Measurements from ENCODE around the gene CRELD2. TPM values are rescaled to one million over a fixed set of nuclear protein-coding genes. Genes with fewer than 3 reads are reported as not detected.
A peak's percentile ranks its signal among the peaks of the same experiment; 100 is the strongest.
"Not testable (repeated sequence)": the region's sequence is repeated elsewhere in the genome, so short reads cannot be mapped to it uniquely, and the experiment has no call there.

The CRELD2 gene
- total RNA-seq, 1 donor from 2014 or later, result 43.8 TPM

DNA sequence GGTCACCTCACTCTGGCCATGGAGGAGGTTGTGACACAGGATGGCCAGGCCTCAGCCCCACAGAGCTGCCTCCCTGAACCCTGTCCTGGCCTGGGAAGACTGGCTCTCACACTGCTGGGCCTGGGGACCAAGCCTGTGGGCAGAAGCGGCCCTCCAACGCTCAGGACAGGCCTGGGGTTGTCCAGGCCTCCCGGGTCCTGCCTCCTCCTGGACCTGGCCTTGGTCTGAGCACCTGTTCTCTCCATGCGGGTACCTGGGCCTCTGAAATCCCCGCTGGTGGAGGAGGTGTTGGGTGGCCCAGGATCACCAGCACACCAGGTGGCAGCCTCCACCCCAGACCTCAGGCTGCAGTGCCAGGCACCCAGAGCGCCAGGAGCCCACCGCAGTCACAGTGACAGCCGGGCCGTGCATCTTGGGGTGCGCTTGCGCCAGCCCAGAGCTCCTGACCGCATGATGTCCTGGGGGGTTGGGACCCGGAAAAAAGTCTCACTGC is 26.0 kb downstream of the CRELD2 start:
- DNase-seq (ENCODE audit: low read depth, low spot score), result no peak
- Mint-ChIP-seq H3K36me3 (ENCODE audit: low read depth) (no peaks in the 10 kb centered on the region), H3K4me3 (no peak overlapping the region), H3K27me3 (ENCODE audit: low read depth) (no peaks in the 10 kb centered on the region), H3K9me3 (no peaks in the 10 kb centered on the region), H3K4me1 (peaks cover 16% of the 10 kb centered on the region), H3K27ac (ENCODE audit: unreplicated experiment) (no peak overlapping the region)
- TF ChIP-seq, protein P1, sequence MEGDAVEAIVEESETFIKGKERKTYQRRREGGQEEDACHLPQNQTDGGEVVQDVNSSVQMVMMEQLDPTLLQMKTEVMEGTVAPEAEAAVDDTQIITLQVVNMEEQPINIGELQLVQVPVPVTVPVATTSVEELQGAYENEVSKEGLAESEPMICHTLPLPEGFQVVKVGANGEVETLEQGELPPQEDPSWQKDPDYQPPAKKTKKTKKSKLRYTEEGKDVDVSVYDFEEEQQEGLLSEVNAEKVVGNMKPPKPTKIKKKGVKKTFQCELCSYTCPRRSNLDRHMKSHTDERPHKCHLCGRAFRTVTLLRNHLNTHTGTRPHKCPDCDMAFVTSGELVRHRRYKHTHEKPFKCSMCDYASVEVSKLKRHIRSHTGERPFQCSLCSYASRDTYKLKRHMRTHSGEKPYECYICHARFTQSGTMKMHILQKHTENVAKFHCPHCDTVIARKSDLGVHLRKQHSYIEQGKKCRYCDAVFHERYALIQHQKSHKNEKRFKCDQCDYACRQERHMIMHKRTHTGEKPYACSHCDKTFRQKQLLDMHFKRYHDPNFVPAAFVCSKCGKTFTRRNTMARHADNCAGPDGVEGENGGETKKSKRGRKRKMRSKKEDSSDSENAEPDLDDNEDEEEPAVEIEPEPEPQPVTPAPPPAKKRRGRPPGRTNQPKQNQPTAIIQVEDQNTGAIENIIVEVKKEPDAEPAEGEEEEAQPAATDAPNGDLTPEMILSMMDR (conservative IDR thresholded peaks at IDR 0.05), result no peak

DNA sequence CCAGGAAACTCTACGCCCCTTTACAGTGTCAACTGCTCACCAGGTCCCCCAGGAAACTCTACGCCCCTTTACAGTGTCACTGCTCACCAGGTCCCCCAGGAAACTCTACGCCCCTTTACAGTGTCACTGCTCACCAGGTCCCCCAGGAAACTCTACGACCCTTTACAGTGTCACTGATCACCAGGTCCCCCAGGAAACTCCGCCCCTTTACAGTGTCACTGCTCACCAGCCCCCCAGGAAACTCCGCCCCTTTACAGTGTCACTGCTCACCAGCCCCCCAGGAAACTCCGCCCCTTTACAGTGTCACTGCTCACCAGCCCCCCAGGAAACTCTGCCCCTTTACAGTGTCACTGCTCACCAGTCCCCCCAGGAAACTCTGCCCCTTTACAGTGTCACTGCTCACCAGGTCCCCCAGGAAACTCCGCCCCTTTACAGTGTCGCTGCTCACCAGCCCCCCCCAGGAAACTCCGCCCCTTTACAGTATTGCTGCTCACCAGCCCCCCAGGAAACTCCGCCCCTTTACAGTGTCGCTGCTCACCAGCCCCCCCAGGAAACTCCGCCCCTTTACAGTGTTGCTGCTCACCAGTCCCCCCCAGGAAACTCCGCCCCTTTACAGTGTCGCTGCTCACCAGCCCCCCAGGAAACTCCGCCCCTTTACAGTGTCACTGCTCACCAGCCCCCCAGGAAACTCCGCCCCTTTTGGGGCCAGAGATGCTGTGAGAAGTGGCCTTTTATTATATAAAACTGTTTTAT is 26.8 kb downstream of the CRELD2 start:
- peak overlapping the region; percentile 67 for H3K27ac Mint-ChIP-seq (ENCODE audit: unreplicated experiment)
- DNase-seq (ENCODE audit: low read depth, low spot score); H3K36me3 Mint-ChIP-seq (ENCODE audit: low read depth); H3K9me3 Mint-ChIP-seq; H3K27me3 Mint-ChIP-seq (ENCODE audit: low read depth): not testable (repeated sequence)
- peak overlapping the region; percentile 19 for H3K4me3 Mint-ChIP-seq
- H3K4me1 Mint-ChIP-seq, result peaks cover 18% of the 10 kb centered on the region

DNA sequence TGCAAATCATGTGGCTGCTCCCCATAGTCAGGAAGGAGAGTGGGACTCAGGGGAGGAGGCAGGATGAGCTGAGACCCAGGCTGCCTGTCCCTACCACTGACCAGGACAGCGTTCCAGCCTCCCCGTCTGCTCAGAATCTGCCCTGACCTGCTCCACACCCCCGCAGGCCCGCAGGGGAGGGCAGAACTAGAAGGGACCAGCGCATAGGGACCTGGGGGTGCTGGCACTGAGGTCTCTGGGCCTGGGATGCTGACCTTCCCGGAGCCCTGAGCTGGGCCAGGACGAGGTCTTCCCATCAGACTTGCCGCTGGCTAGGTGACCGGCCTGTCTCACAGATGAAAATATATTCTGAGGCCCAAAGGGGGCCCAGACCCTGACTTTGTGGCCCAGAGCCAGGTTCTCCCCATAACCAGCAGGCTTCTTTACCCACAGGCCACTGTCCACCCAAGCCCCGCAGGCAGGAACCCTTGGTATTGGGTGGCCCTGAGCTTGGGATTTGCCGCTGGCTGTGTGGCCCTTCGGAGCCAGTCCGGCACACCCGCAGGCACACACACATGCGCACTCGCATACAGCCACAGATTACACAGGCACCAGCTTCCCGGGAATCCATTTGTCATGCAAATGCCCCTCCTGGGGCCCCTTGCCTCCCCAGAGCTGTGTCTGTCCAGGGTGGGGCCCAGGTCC is 28.3 kb downstream of the CRELD2 start:
- TF ChIP-seq, protein P1 (conservative IDR thresholded peaks at IDR 0.05), result no peak
- no peaks in the 10 kb centered on the region for H3K9me3 Mint-ChIP-seq
- no peaks in the 10 kb centered on the region for H3K36me3 Mint-ChIP-seq (ENCODE audit: low read depth)
- DNase-seq (ENCODE audit: low read depth, low spot score), result no peak
- H3K27ac Mint-ChIP-seq (ENCODE audit: unreplicated experiment), result peak overlapping the region; percentile 84
- H3K27me3 Mint-ChIP-seq (ENCODE audit: low read depth), result no peaks in the 10 kb centered on the region
- H3K4me3 Mint-ChIP-seq, result peak overlapping the region; percentile 66
- H3K4me1 Mint-ChIP-seq, result peaks cover 18% of the 10 kb centered on the region

DNA sequence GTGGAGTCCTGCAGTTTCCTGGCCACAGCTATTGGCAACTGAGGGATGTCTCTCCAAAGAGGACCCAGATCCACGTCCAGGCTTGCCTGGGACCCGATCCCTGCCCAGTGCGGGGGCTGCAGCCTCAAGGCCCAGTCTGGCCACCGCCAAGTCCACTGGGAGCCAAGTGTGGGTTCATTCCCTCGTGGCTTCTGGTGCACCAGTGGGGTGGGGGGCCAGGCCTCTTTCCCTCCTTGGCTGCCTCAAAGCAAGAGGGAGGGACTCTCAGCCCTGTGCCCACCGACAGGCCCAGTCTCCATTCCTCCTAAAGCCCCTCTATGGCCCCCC is 28.8 kb downstream of the CRELD2 start:
- Mint-ChIP-seq H3K4me3 (peak overlapping the region; percentile 66), H3K27me3 (ENCODE audit: low read depth) (no peaks in the 10 kb centered on the region), H3K27ac (ENCODE audit: unreplicated experiment) (no peak overlapping the region), H3K4me1 (peaks cover 18% of the 10 kb centered on the region), H3K36me3 (ENCODE audit: low read depth) (no peaks in the 10 kb centered on the region), H3K9me3 (no peaks in the 10 kb centered on the region)
- TF ChIP-seq, protein P1 (conservative IDR thresholded peaks at IDR 0.05), result no peak
- no peak for DNase-seq (ENCODE audit: low read depth, low spot score)

DNA sequence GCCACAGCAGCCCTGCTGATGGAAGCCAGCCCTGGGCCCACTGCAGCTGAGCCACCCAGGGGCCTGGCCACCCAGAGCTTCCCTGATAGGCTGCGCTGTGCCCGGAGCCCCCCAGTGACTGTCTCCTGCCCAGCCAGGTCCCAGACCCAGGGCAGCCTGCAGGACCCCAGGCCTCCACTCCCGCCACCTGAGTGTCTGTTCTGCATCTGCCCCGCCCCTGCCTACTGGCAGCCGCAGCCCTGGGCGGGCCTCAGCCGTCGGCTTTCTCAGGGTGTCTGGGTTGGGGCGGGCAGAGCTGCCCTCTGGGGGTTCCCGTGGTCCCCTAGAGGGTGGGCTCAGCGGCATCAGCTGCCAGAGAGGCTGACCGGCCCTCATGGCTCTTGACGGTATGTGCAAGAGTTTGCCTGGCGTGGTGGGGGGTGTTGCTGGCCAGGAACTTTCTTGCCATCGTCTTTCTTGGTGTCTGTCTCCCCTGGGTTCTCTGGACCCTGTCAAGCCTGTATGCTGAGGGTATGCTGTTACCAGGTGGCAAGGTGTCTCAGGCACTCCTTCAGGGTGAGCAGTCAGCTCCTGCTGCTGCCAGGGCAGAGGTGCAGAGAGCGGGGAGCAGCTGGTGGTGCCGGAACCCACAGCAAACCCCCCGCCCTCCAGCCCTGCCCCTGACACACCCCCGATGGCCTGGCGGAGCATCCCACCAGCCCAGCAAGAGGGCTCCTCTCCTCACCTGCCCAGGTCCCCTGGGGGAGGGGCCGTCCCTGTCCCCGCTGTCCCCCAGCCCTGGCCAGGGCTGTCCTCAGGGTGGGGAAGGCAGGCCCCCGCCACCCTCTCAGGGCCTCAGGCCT is 29.9 kb downstream of the CRELD2 start:
- no peaks in the 10 kb centered on the region for H3K27me3 Mint-ChIP-seq (ENCODE audit: low read depth)
- H3K4me1 Mint-ChIP-seq, result peaks cover 18% of the 10 kb centered on the region
- DNase-seq (ENCODE audit: low read depth, low spot score), result no peak
- H3K36me3 Mint-ChIP-seq (ENCODE audit: low read depth), result no peaks in the 10 kb centered on the region
- TF ChIP-seq, protein P1 (conservative IDR thresholded peaks at IDR 0.05), result no peak
- no peaks in the 10 kb centered on the region for H3K9me3 Mint-ChIP-seq
- no peak overlapping the region for H3K27ac Mint-ChIP-seq (ENCODE audit: unreplicated experiment)
- no peak overlapping the region for H3K4me3 Mint-ChIP-seq

Measured in neural crest cell (in vitro differentiated cells).